PFSK-1 (cell line): ENCODE measurements around the gene EGFL7.

ENCODE experiments used
- POLR2AphosphoS5 ChIP-seq: IDR thresholded peaks from 2 replicates; pipeline ENCODE4 v1.6.1; 2012; ENCODE audit warnings: low read depth, mild to moderate bottlenecking, control low read depth, low read length, moderate library complexity
- SIN3A ChIP-seq: IDR thresholded peaks from 2 replicates; pipeline ENCODE4 v1.6.1; 2012; ENCODE audit warnings: mild to moderate bottlenecking, low read length, moderate library complexity, borderline replicate concordance; ENCODE audit not compliant: insufficient read depth
- TAF1 ChIP-seq: IDR thresholded peaks from 2 replicates; pipeline ENCODE4 v1.6.1; 2012; ENCODE audit warnings: low read length, control low read depth, borderline replicate concordance; ENCODE audit not compliant: insufficient read depth
- TF ChIP-seq, protein P1 (sequence below), 2 experiments: IDR thresholded peaks; 2 replicates each; pipeline versions ENCODE4 v1.6.1 to v1.8.0; 2011 to 2012; ENCODE audit warnings: low read depth in 2 of 2, low read length in 2 of 2, control low read depth in 1 of 2, inconsistent platforms in 1 of 2, mild to moderate bottlenecking in 1 of 2, moderate library complexity in 1 of 2; ENCODE audit not compliant: insufficient read depth in 1 of 2

- TF ChIP-seq POLR2AphosphoS5 (no peak), SIN3A (no peak), TAF1 (no peak)
- TF ChIP-seq, protein P1, sequence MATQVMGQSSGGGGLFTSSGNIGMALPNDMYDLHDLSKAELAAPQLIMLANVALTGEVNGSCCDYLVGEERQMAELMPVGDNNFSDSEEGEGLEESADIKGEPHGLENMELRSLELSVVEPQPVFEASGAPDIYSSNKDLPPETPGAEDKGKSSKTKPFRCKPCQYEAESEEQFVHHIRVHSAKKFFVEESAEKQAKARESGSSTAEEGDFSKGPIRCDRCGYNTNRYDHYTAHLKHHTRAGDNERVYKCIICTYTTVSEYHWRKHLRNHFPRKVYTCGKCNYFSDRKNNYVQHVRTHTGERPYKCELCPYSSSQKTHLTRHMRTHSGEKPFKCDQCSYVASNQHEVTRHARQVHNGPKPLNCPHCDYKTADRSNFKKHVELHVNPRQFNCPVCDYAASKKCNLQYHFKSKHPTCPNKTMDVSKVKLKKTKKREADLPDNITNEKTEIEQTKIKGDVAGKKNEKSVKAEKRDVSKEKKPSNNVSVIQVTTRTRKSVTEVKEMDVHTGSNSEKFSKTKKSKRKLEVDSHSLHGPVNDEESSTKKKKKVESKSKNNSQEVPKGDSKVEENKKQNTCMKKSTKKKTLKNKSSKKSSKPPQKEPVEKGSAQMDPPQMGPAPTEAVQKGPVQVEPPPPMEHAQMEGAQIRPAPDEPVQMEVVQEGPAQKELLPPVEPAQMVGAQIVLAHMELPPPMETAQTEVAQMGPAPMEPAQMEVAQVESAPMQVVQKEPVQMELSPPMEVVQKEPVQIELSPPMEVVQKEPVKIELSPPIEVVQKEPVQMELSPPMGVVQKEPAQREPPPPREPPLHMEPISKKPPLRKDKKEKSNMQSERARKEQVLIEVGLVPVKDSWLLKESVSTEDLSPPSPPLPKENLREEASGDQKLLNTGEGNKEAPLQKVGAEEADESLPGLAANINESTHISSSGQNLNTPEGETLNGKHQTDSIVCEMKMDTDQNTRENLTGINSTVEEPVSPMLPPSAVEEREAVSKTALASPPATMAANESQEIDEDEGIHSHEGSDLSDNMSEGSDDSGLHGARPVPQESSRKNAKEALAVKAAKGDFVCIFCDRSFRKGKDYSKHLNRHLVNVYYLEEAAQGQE (IDR thresholded peaks at IDR 0.05; ENCODE audit: insufficient read depth in 1 of 2, low read depth in 2 of 2, low read length in 2 of 2), result no peak
These were observed 38.9 kb upstream of the EGFL7 start for GRCh38 chr9:136623842-136624183.
